Measurements from ENCODE around the gene GAL3ST1. TPM values are rescaled to one million over a fixed set of nuclear protein-coding genes. Genes with fewer than 3 reads are reported as not detected.
A peak's percentile ranks its signal among the peaks of the same experiment; 100 is the strongest.
"Not testable (repeated sequence)": the region's sequence is repeated elsewhere in the genome, so short reads cannot be mapped to it uniquely, and the experiment has no call there.

GAL3ST1 gene, protein sequence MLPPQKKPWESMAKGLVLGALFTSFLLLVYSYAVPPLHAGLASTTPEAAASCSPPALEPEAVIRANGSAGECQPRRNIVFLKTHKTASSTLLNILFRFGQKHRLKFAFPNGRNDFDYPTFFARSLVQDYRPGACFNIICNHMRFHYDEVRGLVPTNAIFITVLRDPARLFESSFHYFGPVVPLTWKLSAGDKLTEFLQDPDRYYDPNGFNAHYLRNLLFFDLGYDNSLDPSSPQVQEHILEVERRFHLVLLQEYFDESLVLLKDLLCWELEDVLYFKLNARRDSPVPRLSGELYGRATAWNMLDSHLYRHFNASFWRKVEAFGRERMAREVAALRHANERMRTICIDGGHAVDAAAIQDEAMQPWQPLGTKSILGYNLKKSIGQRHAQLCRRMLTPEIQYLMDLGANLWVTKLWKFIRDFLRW
- total RNA-seq, result not detected

- no peak for ATAC-seq
- Mint-ChIP-seq H3K27ac (no peak within 1 kb of the TSS), H3K9me3 (ENCODE audit: low read depth) (no peaks in the 10 kb centered on the region), H3K4me3 (no peak within 1 kb of the TSS), H3K27me3 (peaks cover 14% of the 10 kb centered on the region), H3K4me1 (peaks cover 1% of the 10 kb centered on the region), H3K36me3 (peaks cover 18% of the 10 kb centered on the region)
- CTCF ChIA-PET, result no interaction called here
- no peak for DNase-seq
Observed at GRCh38 chr22:30574095-30574981, at the start of gene GAL3ST1. Gene GAL3ST1 (minus strand): TSS chr22:30574665. CDS start chr22:30557392, 17,273 bp downstream.

DNA sequence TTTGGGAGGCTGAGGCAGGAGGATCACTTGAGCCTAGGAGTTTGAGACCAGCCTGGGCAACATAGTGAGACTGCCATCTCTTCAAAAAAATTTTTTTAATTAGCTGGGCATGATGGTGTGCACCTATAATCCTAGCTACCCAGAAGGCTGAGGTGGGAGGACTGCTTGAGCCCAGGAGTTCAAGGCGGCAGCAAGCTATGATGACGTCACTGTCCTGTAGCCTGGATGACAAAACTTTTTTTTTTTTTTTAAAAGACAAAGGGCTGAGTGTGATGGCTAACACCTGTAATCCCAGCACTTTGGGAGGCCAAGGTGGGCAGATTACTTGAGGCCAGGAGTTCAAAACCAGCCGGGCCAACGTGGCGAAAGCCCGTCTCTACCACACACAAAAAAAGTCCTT, 45.4 kb upstream of the GAL3ST1 start:
- CTCF ChIA-PET, result interaction anchor here (1.1 kb wide), 1 partner anchor 15 kb away, joined by 3 read pairs; the partner anchor contains the start of gene SLC35E4
- not testable (repeated sequence) for ATAC-seq; H3K36me3 Mint-ChIP-seq; H3K27me3 Mint-ChIP-seq; H3K9me3 Mint-ChIP-seq (ENCODE audit: low read depth); H3K27ac Mint-ChIP-seq; H3K4me1 Mint-ChIP-seq; H3K4me3 Mint-ChIP-seq; DNase-seq

DNA sequence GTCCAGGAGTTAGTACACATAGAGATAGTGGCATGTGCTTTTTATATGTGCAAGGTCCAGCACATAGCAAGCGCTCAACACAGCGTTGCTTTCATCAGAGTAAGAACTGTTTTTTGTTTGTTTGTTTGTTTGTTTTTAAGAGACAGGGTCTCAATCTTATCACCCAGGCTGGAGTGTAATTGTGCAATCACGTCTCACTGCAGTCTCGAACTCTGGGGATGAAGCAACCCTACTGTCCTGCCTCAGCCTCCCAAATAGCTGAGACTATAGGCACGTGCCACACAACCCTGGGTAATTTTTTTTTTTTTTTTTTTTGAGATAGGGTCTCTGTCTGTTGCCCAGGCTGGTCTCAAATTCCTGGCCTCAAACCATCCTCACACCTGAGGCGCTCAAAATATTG, 43.4 kb upstream of the GAL3ST1 start:
- ATAC-seq (no peak), DNase-seq (no peak)
- Mint-ChIP-seq H3K4me3 (no peak overlapping the region), H3K27me3 (no peaks in the 10 kb centered on the region), H3K4me1 (no peaks in the 10 kb centered on the region), H3K9me3 (ENCODE audit: low read depth) (no peaks in the 10 kb centered on the region), H3K27ac (no peak overlapping the region), H3K36me3 (no peaks in the 10 kb centered on the region)
- CTCF ChIA-PET, result no interaction called here

- ATAC-seq, result no peak
- Mint-ChIP-seq H3K4me1 (no peaks in the 10 kb centered on the region), H3K4me3 (no peak overlapping the region), H3K27me3 (no peaks in the 10 kb centered on the region), H3K9me3 (ENCODE audit: low read depth) (no peaks in the 10 kb centered on the region), H3K36me3 (no peaks in the 10 kb centered on the region), H3K27ac (no peak overlapping the region)
- DNase-seq, result no peak
- CTCF ChIA-PET, result no interaction called here
Observed at GRCh38 chr22:30615543-30615954, 41.1 kb upstream of the GAL3ST1 start.

DNA sequence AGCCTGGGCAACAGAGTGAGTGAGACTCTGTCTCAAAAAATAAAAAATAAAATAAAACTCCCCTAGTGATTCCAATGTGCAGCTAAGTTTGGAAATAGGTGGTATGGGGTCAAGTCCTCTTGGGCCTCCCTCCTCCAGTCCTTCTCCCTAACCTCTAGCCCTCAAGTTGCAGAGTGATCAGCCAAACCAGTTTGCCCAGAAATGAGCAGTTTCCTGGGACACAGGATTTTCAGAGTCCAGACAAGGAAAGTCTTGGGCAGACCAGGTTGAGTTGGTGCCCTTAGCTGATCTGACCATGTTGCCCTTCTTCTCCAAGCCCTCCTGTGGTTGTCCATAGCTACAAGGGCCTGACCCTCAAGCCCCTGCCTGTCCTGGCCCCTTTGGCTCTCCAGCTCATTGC, 40.4 kb upstream of the GAL3ST1 start:
- CTCF ChIA-PET, result no interaction called here
- ATAC-seq (no peak), DNase-seq (no peak)
- H3K4me3 Mint-ChIP-seq, result no peak overlapping the region
- H3K36me3 Mint-ChIP-seq, result no peaks in the 10 kb centered on the region
- no peaks in the 10 kb centered on the region for H3K4me1 Mint-ChIP-seq
- H3K27me3 Mint-ChIP-seq, result no peaks in the 10 kb centered on the region
- no peak overlapping the region for H3K27ac Mint-ChIP-seq
- H3K9me3 Mint-ChIP-seq (ENCODE audit: low read depth), result no peaks in the 10 kb centered on the region

DNA sequence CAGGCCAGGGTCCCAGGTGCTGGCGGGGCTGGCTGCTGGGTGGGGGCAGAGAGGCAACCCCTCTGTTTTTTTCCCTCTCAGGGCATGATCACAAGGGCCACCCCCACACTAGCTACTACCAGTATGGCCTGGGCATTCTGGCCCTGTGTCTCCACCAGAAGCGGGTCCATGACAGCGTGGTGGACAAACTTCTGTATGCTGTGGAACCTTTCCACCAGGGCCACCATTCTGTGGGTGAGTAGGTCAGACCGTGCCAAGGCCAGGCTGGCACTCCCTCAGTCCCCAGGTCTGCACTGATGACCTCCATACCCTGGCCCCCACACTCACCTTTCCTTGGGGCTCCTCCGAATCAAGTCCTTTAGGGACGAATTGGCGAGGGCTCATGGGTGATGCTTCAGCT, 39.8 kb upstream of the GAL3ST1 start:
- no peaks in the 10 kb centered on the region for H3K9me3 Mint-ChIP-seq (ENCODE audit: low read depth)
- no peak for DNase-seq
- H3K4me3 Mint-ChIP-seq, result no peak overlapping the region
- no peaks in the 10 kb centered on the region for H3K27me3 Mint-ChIP-seq
- no peak overlapping the region for H3K27ac Mint-ChIP-seq
- no peak for ATAC-seq
- H3K4me1 Mint-ChIP-seq, result peaks cover 4% of the 10 kb centered on the region
- CTCF ChIA-PET, result no interaction called here
- H3K36me3 Mint-ChIP-seq, result no peaks in the 10 kb centered on the region

GRCh38 chr22:30612789-30613188, 38.3 kb upstream of the GAL3ST1 start:
- Mint-ChIP-seq H3K9me3 (ENCODE audit: low read depth) (no peaks in the 10 kb centered on the region), H3K4me3 (no peak overlapping the region), H3K36me3 (no peaks in the 10 kb centered on the region), H3K27ac (no peak overlapping the region), H3K27me3 (no peaks in the 10 kb centered on the region), H3K4me1 (peaks cover 18% of the 10 kb centered on the region)
- ATAC-seq (no peak), DNase-seq (no peak)
- CTCF ChIA-PET, result no interaction called here

- ATAC-seq (no peak), DNase-seq (no peak)
- Mint-ChIP-seq H3K4me3 (no peak overlapping the region), H3K27ac (no peak overlapping the region), H3K9me3 (ENCODE audit: low read depth) (no peaks in the 10 kb centered on the region), H3K27me3 (no peaks in the 10 kb centered on the region), H3K36me3 (no peaks in the 10 kb centered on the region), H3K4me1 (peaks cover 28% of the 10 kb centered on the region)
- CTCF ChIA-PET, result no interaction called here
Observed at GRCh38 chr22:30611197-30611596, 36.7 kb upstream of the GAL3ST1 start.

- CTCF ChIA-PET, result interaction anchor here (1.5 kb wide), 1 partner anchor 24 kb away, joined by 5 read pairs; no protein-coding TSS in a partner anchor
- Mint-ChIP-seq H3K4me1 (peaks cover 35% of the 10 kb centered on the region), H3K27ac (no peak overlapping the region), H3K9me3 (ENCODE audit: low read depth) (no peaks in the 10 kb centered on the region), H3K4me3 (no peak overlapping the region), H3K36me3 (no peaks in the 10 kb centered on the region), H3K27me3 (no peaks in the 10 kb centered on the region)
- DNase-seq, result no peak
- ATAC-seq, result no peak
Observed at GRCh38 chr22:30610299-30610698, 35.8 kb upstream of the GAL3ST1 start.

- peak; percentile 59 for DNase-seq
- CTCF ChIA-PET, result interaction anchor here (1.2 to 1.5 kb wide), 4 partner anchors 25 to 499 kb away, joined by 3 to 5 read pairs (median 4); no protein-coding TSS in a partner anchor
- H3K36me3 Mint-ChIP-seq, result no peaks in the 10 kb centered on the region
Observed at GRCh38 chr22:30609260-30610185, 35.1 kb upstream of the GAL3ST1 start.

GRCh38 chr22:30607939-30608338, 33.5 kb upstream of the GAL3ST1 start:
- Mint-ChIP-seq H3K27me3 (no peaks in the 10 kb centered on the region), H3K4me1 (peaks cover 35% of the 10 kb centered on the region), H3K9me3 (ENCODE audit: low read depth) (no peaks in the 10 kb centered on the region), H3K36me3 (no peaks in the 10 kb centered on the region), H3K27ac (no peak overlapping the region), H3K4me3 (no peak overlapping the region)
- DNase-seq (no peak), ATAC-seq (no peak)
- CTCF ChIA-PET, result interaction anchor here (1.0 to 2.6 kb wide), 6 partner anchors 10 to 501 kb away, joined by 3 to 13 read pairs (median 4); partner anchors contain the start of gene PES1

More at GRCh38 chr22:30609260-30610185, 35.1 kb upstream of the GAL3ST1 start:
- peak; percentile 68 for ATAC-seq
- H3K4me1 Mint-ChIP-seq, result peaks cover 35% of the 10 kb centered on the region
- H3K27me3 Mint-ChIP-seq, result no peaks in the 10 kb centered on the region
- no peaks in the 10 kb centered on the region for H3K9me3 Mint-ChIP-seq (ENCODE audit: low read depth)
- H3K4me3 Mint-ChIP-seq, result no peak overlapping the region
- peak overlapping the region; percentile 25 for H3K27ac Mint-ChIP-seq

- Mint-ChIP-seq H3K27ac (no peak overlapping the region), H3K4me1 (peaks cover 35% of the 10 kb centered on the region), H3K27me3 (no peaks in the 10 kb centered on the region), H3K4me3 (peak overlapping the region; percentile 58), H3K9me3 (ENCODE audit: low read depth) (no peaks in the 10 kb centered on the region), H3K36me3 (no peaks in the 10 kb centered on the region)
- CTCF ChIA-PET, result interaction anchor here (0.6 to 2.6 kb wide), 9 partner anchors 9 to 850 kb away, joined by 3 to 13 read pairs (median 3); partner anchors contain the start of genes PES1 and SELENOM
- DNase-seq, result no peak
- ATAC-seq, result no peak
Observed at GRCh38 chr22:30607300-30607930, 33.0 kb upstream of the GAL3ST1 start.

Data from activated CD8-positive, alpha-beta memory T cell treated with anti-CD3 and anti-CD28 coated beads, Interleukin-2, amount 10 ng/mL, durations not matched to agents 7 days and 5 days (primary cell).